HepG2 (cell line): ENCODE data around the gene CARD8. TPM values are rescaled to one million over a fixed set of nuclear protein-coding genes. Genes with fewer than 3 reads are reported as not detected.

Experiments used
- ATAC-seq: fragments of 200-7000 bp; cut with Tn5 transposase; 3 replicates; pipeline ENCODE4 v1.9.1; 2020; ENCODE audit warnings: mild to moderate bottlenecking, moderate library complexity
- BruUV-seq: library from RNA; stranded (reverse); fragments of 400-500 nt; replicated peaks from 2 replicates; lab custom pipeline; 2021; lab: Mats Ljungman, UMichigan
- CTCF ChIA-PET: fragments of 300-600 bp; formaldehyde crosslinking; extraction: SDS; loops from one replicate; lab custom pipeline; 2021; ENCODE audit warnings: low total read pairs, inconsistent platforms, low intra/inter-chr PET ratio; lab: Yijun Ruan, JAX
- POLR2A ChIA-PET: fragments of 350-600 bp; sonication (Branson Sonifier 250); formaldehyde crosslinking; loops from one replicate; lab custom pipeline; 2020; ENCODE audit warnings: antibody characterized with exemption, inconsistent platforms; lab: Yijun Ruan, JAX
- DNase-seq: peaks from one replicate; pipeline ENCODE4 v3.0.0-alpha.2; 2015; ENCODE audit warnings: low spot score
- FAIRE-seq: peaks from 3 replicates; lab custom pipeline; 2011; peaks lifted over from hg19 to GRCh38; lab: Jason Lieb, UNC
- H2AFZ ChIP-seq: one replicate; pipeline ENCODE4 v1.6.1; 2011; ENCODE audit warnings: low read length, inconsistent platforms
- H3K27ac ChIP-seq: fragments of 300-600 bp; 3 replicates; pipeline ENCODE4 v1.8.0; 2011; ENCODE audit warnings: mixed run types, mild to moderate bottlenecking, mixed read lengths, low read length, inconsistent platforms; ENCODE audit not compliant: insufficient read depth; ENCODE audit errors: extremely low read length
- H3K27me3 ChIP-seq, 2 experiments: fragments of 200-600 bp in 1 of 2; 2 replicates in 1 of 2; 3 replicates in 1 of 2; pipeline versions ENCODE4 v1.6.0 to v1.8.0; 2011; ENCODE audit warnings: low read length in 2 of 2, mild to moderate bottlenecking in 2 of 2, moderate library complexity in 2 of 2, inconsistent platforms in 1 of 2; ENCODE audit not compliant: insufficient read depth in 2 of 2, control insufficient read depth in 1 of 2
- H3K36me3 ChIP-seq, 2 experiments: fragments of 200-600 bp in 1 of 2; replicated peaks in 1 of 2; 2 replicates in 1 of 2; 3 replicates in 1 of 2; pipeline versions ENCODE4 v1.5.1 to v1.8.0; 2011; ENCODE audit warnings: low read length in 2 of 2, inconsistent platforms in 1 of 2; ENCODE audit not compliant: insufficient read depth in 2 of 2, control insufficient read depth in 1 of 2
- H3K4me1 ChIP-seq: 2 replicates; pipeline ENCODE4 v1.5.1; 2012; ENCODE audit warnings: low read length, inconsistent platforms; ENCODE audit not compliant: insufficient read depth
- H3K4me2 ChIP-seq: 2 replicates; pipeline ENCODE4 v1.6.0; 2011; ENCODE audit warnings: low read depth, low read length, inconsistent platforms
- H3K4me3 ChIP-seq, 3 experiments: fragments of 200-600 bp in 1 of 3; sonication (generic), shearing (Covaris generic) in 1 of 3; replicated peaks in 1 of 3; 2 replicates each; pipeline ENCODE4 v1.5.1; 2011 to 2016; ENCODE audit warnings: low read length in 3 of 3, inconsistent platforms in 2 of 3, low read depth in 2 of 3, mild to moderate bottlenecking in 2 of 3, control low read depth in 1 of 3, mixed read lengths in 1 of 3; ENCODE audit not compliant: insufficient read depth in 1 of 3
- H3K79me2 ChIP-seq: one replicate; pipeline ENCODE4 v1.6.1; 2011; ENCODE audit warnings: low read length, inconsistent platforms; ENCODE audit not compliant: insufficient read depth
- H3K9ac ChIP-seq: 2 replicates; pipeline ENCODE4 v1.6.0; 2011; ENCODE audit warnings: mild to moderate bottlenecking, low read depth, low read length, inconsistent platforms; ENCODE audit not compliant: insufficient read depth
- H3K9me3 ChIP-seq: 2 replicates; pipeline ENCODE4 v1.5.1; 2012; ENCODE audit warnings: mild to moderate bottlenecking, low read length
- H4K20me1 ChIP-seq: 2 replicates; pipeline ENCODE4 v1.6.0; 2011; ENCODE audit warnings: inconsistent platforms, mild to moderate bottlenecking, low read length, moderate library complexity; ENCODE audit not compliant: insufficient read depth
- CTCF ChIP-seq: sonication (generic); formaldehyde crosslinking; IDR thresholded peaks from 2 replicates; pipeline ENCODE4 v1.5.0; 2020; ENCODE audit warnings: mild to moderate bottlenecking, missing genetic modification reagents, moderate library complexity
- ELF1 ChIP-seq: sonication (generic); formaldehyde crosslinking; IDR thresholded peaks from 2 replicates; pipeline ENCODE4 v1.4.0; 2020; ENCODE audit warnings: missing genetic modification reagents
- ETS1 ChIP-seq: sonication (generic); formaldehyde crosslinking; IDR thresholded peaks from 2 replicates; pipeline ENCODE4 v1.4.0; 2020; ENCODE audit warnings: missing genetic modification reagents
- KMT2B ChIP-seq: IDR thresholded peaks from 2 replicates; pipeline ENCODE4 v1.6.1; 2016; ENCODE audit warnings: missing genetic modification reagents, missing compliant biosample characterization
- PITX1 ChIP-seq: sonication (generic); formaldehyde crosslinking; IDR thresholded peaks from 2 replicates; pipeline ENCODE4 v1.5.1; 2020; ENCODE audit warnings: mild to moderate bottlenecking, missing genetic modification reagents
- POGZ ChIP-seq: sonication (generic); formaldehyde crosslinking; IDR thresholded peaks from 2 replicates; pipeline ENCODE4 v1.4.0; 2020; ENCODE audit warnings: mild to moderate bottlenecking, missing genetic modification reagents
- PRDM15 ChIP-seq: sonication (generic); formaldehyde crosslinking; IDR thresholded peaks from 2 replicates; pipeline ENCODE4 v1.4.0; 2020; ENCODE audit warnings: missing genetic modification reagents
- SETDB1 ChIP-seq: sonication (generic); formaldehyde crosslinking; IDR thresholded peaks from 2 replicates; pipeline ENCODE4 v1.5.1; 2020; ENCODE audit warnings: missing genetic modification reagents, mild to moderate bottlenecking, borderline replicate concordance
- ZKSCAN1 ChIP-seq: fragments of 150-350 bp; IDR thresholded peaks from 2 replicates; pipeline ENCODE4 v1.6.1; 2014; ENCODE audit warnings: low read length
- ZNF225 ChIP-seq: sonication (generic); formaldehyde crosslinking; IDR thresholded peaks from 2 replicates; pipeline ENCODE4 v1.4.0; 2020; ENCODE audit warnings: mild to moderate bottlenecking, missing genetic modification reagents
- ZNF260 ChIP-seq: sonication (generic); formaldehyde crosslinking; IDR thresholded peaks from 2 replicates; pipeline ENCODE4 v1.4.0; 2020; ENCODE audit warnings: missing genetic modification reagents, low read depth, mild to moderate bottlenecking, borderline replicate concordance
- ZNF556 ChIP-seq: sonication (generic); formaldehyde crosslinking; IDR thresholded peaks from 2 replicates; pipeline ENCODE4 v1.4.0; 2020; ENCODE audit warnings: mild to moderate bottlenecking, missing genetic modification reagents, borderline replicate concordance
- WGBS: methylation state at CpG from one replicate; pipeline ENCODE4 v1.1.6; 2017; ENCODE audit warnings: low lambda C conversion rate; 5-methylcytosine and 5-hydroxymethylcytosine counted together
- in situ Hi-C: cut with HindIII; loops from 2 replicates; pipeline ENCODE4 v1.10.0; 2017; ENCODE audit warnings: low pct_unique_long_range_greater_than_20kb; ENCODE audit not compliant: extremely low pct_ligation_motif_present
- intact Hi-C: fragments of 100-400 bp; cut with micrococcal nuclease; formaldehyde crosslinking; loops from one replicate; pipeline ENCODE4 v1.10.0; 2022; ENCODE audit not compliant: unreplicated experiment
- polyA plus RNA-seq, 8 experiments: library from polyadenylated mRNA; depleted of rRNA in 3 of 8; stranded (reverse) in 7 of 8; unstranded in 1 of 8; fragments of >200 nt; fragmentation: Illumina TruSeq in 4 of 8; extraction: Trizol in 4 of 8; gene quantifications; 2 replicates each; pipeline versions ENCODE4 v1.2.1 to v1.2.3, GENCODE V29; 2011 to 2016; ENCODE audit warnings: low read depth in 4 of 8, missing spikeins in 1 of 8, mixed read lengths in 1 of 8; ENCODE audit not compliant: insufficient read depth in 1 of 8
- total RNA-seq, 5 experiments: library from RNA; depleted of rRNA; stranded (reverse); fragments of >200 nt; fragmentation: Illumina TruSeq; extraction: Trizol; gene quantifications; 2 replicates each; pipeline ENCODE4 v1.2.3, GENCODE V29; 2016; ENCODE audit warnings: low read depth in 1 of 5

The CARD8 gene
- total and polyA plus RNA-seq, 2 of the 13 experiments (the other 11 are each of a cell fraction or from before 2014, with no cell fraction given), result 15.0 to 19.2 TPM

- no TSS peak for BruUV-seq
- no peak overlapping the region for H3K9ac ChIP-seq
- POLR2A ChIA-PET, result no interaction called here
- H3K79me2 ChIP-seq, result no peaks in the 10 kb centered on the region
- H3K4me2 ChIP-seq, result no peak overlapping the region
- DNase-seq (no peak), ATAC-seq (no peak), FAIRE-seq (no peak)
- H3K9me3 ChIP-seq, result peaks cover 7% of the 10 kb centered on the region
- H3K36me3 ChIP-seq, result peaks cover 6 to 28% of the 10 kb centered on the region in 2 experiments; a peak in 4 of 5 replicates
- no peaks in the 10 kb centered on the region for H4K20me1 ChIP-seq
- CTCF ChIA-PET, result no interaction called here
- TF ChIP-seq ZKSCAN1 (peak; percentile 62), ETS1 (no peak)
- peaks cover 5% of the 10 kb centered on the region; the same call in 1 of the 2 replicates for H3K4me1 ChIP-seq
- 90% methylated on average over 3 of the region's 3 CpGs for WGBS
- intact Hi-C loops, result no loop called here
- no peak overlapping the region for H3K4me3 ChIP-seq
- no peaks in the 10 kb centered on the region for H3K27me3 ChIP-seq
- no peak overlapping the region for H3K27ac ChIP-seq
- in situ Hi-C loops, result no loop called here
- H2AFZ ChIP-seq, result no peak overlapping the region
Measured at GRCh38 chr19:48287748-48288147, 32.0 kb upstream of the CARD8 start.

- no peaks in the 10 kb centered on the region for H3K27me3 ChIP-seq
- no peaks in the 10 kb centered on the region for H3K4me1 ChIP-seq
- 95% methylated on average over 4 of the region's 4 CpGs for WGBS
- no peak overlapping the region for H3K9ac ChIP-seq
- DNase-seq (no peak), FAIRE-seq (no peak), ATAC-seq (no peak)
- H3K27ac ChIP-seq, result no peak overlapping the region
- peaks cover 8% of the 10 kb centered on the region for H3K9me3 ChIP-seq
- H3K36me3 ChIP-seq, result peaks cover 9 to 41% of the 10 kb centered on the region in 2 experiments
- no peaks in the 10 kb centered on the region for H3K79me2 ChIP-seq
- intact Hi-C loops, result no loop called here
- H2AFZ ChIP-seq, result no peak overlapping the region
- H3K4me2 ChIP-seq, result no peak overlapping the region
- no peak overlapping the region for H3K4me3 ChIP-seq
- POLR2A ChIA-PET, result no interaction called here
- no TSS peak for BruUV-seq
- H4K20me1 ChIP-seq, result no peaks in the 10 kb centered on the region
- in situ Hi-C loops, result no loop called here
- CTCF ChIA-PET, result no interaction called here
- TF ChIP-seq SETDB1 (no peak), ELF1 (CRISPR knock-in tag) (no peak), PITX1 (CRISPR knock-in tag) (no peak), KMT2B (CRISPR knock-in tag) (no peak), ZNF225 (CRISPR knock-in tag) (no peak), CTCF (CRISPR knock-in tag) (no peak), POGZ (CRISPR knock-in tag) (no peak), ZNF260 (no peak), ZNF556 (CRISPR knock-in tag) (no peak), PRDM15 (CRISPR knock-in tag) (no peak)
Measured at GRCh38 chr19:48284896-48285295, 29.2 kb upstream of the CARD8 start.
